GM23338 (cell line): ENCODE measurements around the gene KAZN. TPM values are rescaled to one million over a fixed set of nuclear protein-coding genes. Genes with fewer than 3 reads are reported as not detected.
A peak's percentile ranks its signal among the peaks of the same experiment; 100 is the strongest.

Experiments used
- ATAC-seq: fragments of 200-7000 bp; cut with Tn5 transposase; 3 replicates; pipeline ENCODE4 v1.9.1; 2020
- DNase-seq: peaks from one replicate; pipeline ENCODE4 v3.0.0-alpha.2; 2015; ENCODE audit warnings: low spot score
- H2AFZ ChIP-seq: fragments of 200-600 bp; sonication (generic); 2 replicates; pipeline ENCODE4 v1.8.0; 2016; ENCODE audit warnings: antibody characterized with exemption, mild to moderate bottlenecking, moderate library complexity
- H3F3A ChIP-seq: fragments of 200-600 bp; sonication (generic); replicated peaks from 2 replicates; pipeline ENCODE4 v1.8.0; 2017; ENCODE audit warnings: antibody characterized with exemption, mixed run types, low read depth
- H3K27ac ChIP-seq: fragments of 200-600 bp; sonication (generic); 2 replicates; pipeline ENCODE4 v1.6.1; 2016; ENCODE audit warnings: low read depth
- H3K27me3 ChIP-seq: fragments of 200-600 bp; sonication (generic); 2 replicates; pipeline ENCODE4 v1.8.0; 2016; ENCODE audit warnings: mild to moderate bottlenecking, mixed run types, moderate library complexity; ENCODE audit not compliant: insufficient read depth
- H3K36me3 ChIP-seq: fragments of 200-600 bp; sonication (generic); 2 replicates; pipeline ENCODE4 v1.8.0; 2016; ENCODE audit warnings: mild to moderate bottlenecking; ENCODE audit not compliant: insufficient read depth
- H3K4me1 ChIP-seq: fragments of 200-600 bp; sonication (generic); 2 replicates; pipeline ENCODE4 v1.8.0; 2016; ENCODE audit warnings: mild to moderate bottlenecking, moderate library complexity; ENCODE audit not compliant: insufficient read depth
- H3K4me2 ChIP-seq: fragments of 200-600 bp; sonication (generic); 2 replicates; pipeline ENCODE4 v1.7.1; 2017; ENCODE audit warnings: mixed run types
- H3K4me3 ChIP-seq: fragments of 200-600 bp; sonication (generic); 2 replicates; pipeline ENCODE4 v1.6.1; 2016; ENCODE audit warnings: mixed run types
- H3K79me2 ChIP-seq: fragments of 200-600 bp; sonication (generic); replicated peaks from 2 replicates; pipeline ENCODE4 v1.8.0; 2017; ENCODE audit warnings: mild to moderate bottlenecking; ENCODE audit not compliant: insufficient read depth
- H3K9me2 ChIP-seq: fragments of 200-600 bp; sonication (generic); 2 replicates; pipeline ENCODE4 v1.8.0; 2017; ENCODE audit not compliant: insufficient read depth
- H4K20me1 ChIP-seq: fragments of 200-600 bp; sonication (generic); replicated peaks from 2 replicates; pipeline ENCODE4 v1.8.0; 2017; ENCODE audit warnings: mild to moderate bottlenecking; ENCODE audit not compliant: insufficient read depth
- H3K27ac Mint-ChIP-seq: 2 replicates; pipeline ENCODE4 v1.8.0; 2020; ENCODE audit warnings: inconsistent platforms, mild to moderate bottlenecking, moderate library complexity, mixed read lengths
- H3K27me3 Mint-ChIP-seq: 3 replicates; pipeline ENCODE4 v1.8.0; 2022; ENCODE audit warnings: low read depth, mild to moderate bottlenecking, moderate library complexity, mixed read lengths, inconsistent platforms; ENCODE audit not compliant: insufficient read depth, poor library complexity
- H3K36me3 Mint-ChIP-seq: 3 replicates; pipeline ENCODE4 v1.8.0; 2021; ENCODE audit warnings: low read depth, mild to moderate bottlenecking, inconsistent platforms, moderate library complexity, mixed read lengths
- H3K4me1 Mint-ChIP-seq: 3 replicates; pipeline ENCODE4 v1.8.0; 2020; ENCODE audit warnings: mild to moderate bottlenecking, inconsistent platforms, mixed read lengths
- H3K4me3 Mint-ChIP-seq: 3 replicates; pipeline ENCODE4 v1.8.0; 2021; ENCODE audit warnings: moderate library complexity, mild to moderate bottlenecking, inconsistent platforms, mixed read lengths
- H3K9me3 Mint-ChIP-seq: 3 replicates; pipeline ENCODE4 v1.8.0; 2020; ENCODE audit warnings: moderate library complexity, mild to moderate bottlenecking, inconsistent platforms, mixed read lengths
- ETS1 ChIP-seq: IDR thresholded peaks from 2 replicates; pipeline ENCODE4 v1.6.1; 2016; ENCODE audit warnings: antibody characterized with exemption
- EZH2phosphoT487 ChIP-seq: fragments of 200-600 bp; sonication (generic); IDR thresholded peaks from one replicate; pipeline ENCODE4 v1.8.1; 2018; ENCODE audit warnings: antibody characterized with exemption; ENCODE audit not compliant: unreplicated experiment
- NANOG ChIP-seq: IDR thresholded peaks from 2 replicates; pipeline ENCODE4 v1.6.1; 2016; ENCODE audit warnings: antibody characterized with exemption, borderline replicate concordance
- STAT1 ChIP-seq: IDR thresholded peaks from one replicate; pipeline ENCODE4 v1.6.1; 2016; ENCODE audit warnings: antibody characterized with exemption; ENCODE audit not compliant: unreplicated experiment
- ZNF114 ChIP-seq: fragments of 250-450 bp; sonication (Bioruptor Pico); IDR thresholded peaks from 2 replicates; pipeline ENCODE4 v1.5.0; 2020; ENCODE audit warnings: mild to moderate bottlenecking, moderate library complexity
- ZNF462 ChIP-seq: fragments of 250-450 bp; sonication (Bioruptor Pico); IDR thresholded peaks from 2 replicates; pipeline ENCODE4 v1.5.0; 2020; ENCODE audit warnings: mild to moderate bottlenecking, moderate library complexity
- polyA plus RNA-seq: library from polyadenylated mRNA; unstranded; fragments of >200 nt; fragmentation: Nextera tagmentation; extraction: Ambion mirVana; gene quantifications from 2 replicates; pipeline ENCODE4 v1.2.1, GENCODE V29; 2016
- total RNA-seq: library from RNA; depleted of rRNA; stranded (reverse); fragments of >200 nt; shearing (Covaris generic); gene quantifications from 2 replicates; pipeline ENCODE4 v1.2.3, GENCODE V29; 2014
- TF ChIP-seq, protein P1 (sequence below), 2 experiments: fragments of 200-600 bp in 1 of 2; sonication (generic) in 1 of 2; conservative IDR thresholded peaks; 2 replicates each; pipeline versions ENCODE4 v1.5.1 to v1.6.1; 2016 to 2017; ENCODE audit warnings: antibody characterized with exemption in 2 of 2, low read depth in 2 of 2, mild to moderate bottlenecking in 2 of 2, moderate library complexity in 1 of 2

The KAZN gene
- total and polyA plus RNA-seq, 2 experiments from 2014 or later, result 9.9 to 15.0 TPM

DNA sequence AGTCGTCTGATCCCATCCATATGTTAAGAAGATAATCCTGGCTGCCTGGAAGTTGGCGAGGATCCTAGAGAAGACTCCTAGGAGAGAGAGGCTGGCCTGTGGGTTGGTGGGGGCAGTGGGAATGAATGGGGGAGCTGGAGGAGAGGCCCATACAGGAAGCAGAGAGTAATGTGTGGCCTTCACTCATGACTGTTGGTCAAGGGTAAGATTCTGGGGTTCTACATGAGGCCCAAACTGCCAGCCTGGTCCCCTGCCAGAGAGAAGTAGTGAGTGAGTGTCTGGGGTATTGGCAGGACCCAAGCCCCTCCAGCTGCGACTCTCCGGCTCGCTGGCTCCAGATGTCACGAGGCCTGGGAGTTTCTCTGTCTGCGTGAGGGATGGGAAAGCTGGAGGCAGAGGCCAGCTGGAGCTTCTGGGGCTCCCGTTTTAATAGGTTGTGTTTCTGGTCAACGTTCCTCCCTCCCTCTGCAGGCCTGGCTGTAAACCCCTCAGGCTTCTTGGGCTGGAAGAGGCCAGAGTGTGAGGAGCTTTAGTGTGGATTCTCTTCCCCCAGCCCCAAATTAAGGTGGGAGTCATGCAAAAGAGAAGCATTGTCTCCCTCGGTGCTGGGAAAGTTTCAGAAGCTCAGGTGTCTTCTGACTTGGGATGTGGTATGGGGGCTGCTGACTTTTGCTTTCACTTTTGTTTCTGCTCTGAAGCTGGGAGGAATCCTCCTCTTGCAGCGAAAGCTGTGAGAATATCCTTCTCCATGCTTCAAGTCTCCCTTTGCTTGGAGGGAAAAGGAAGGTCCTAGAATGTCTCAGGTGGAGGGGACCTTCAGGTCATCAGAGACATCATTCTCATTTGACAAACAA is 557.6 kb downstream of the KAZN start:
- Histone ChIP-seq H3K27ac (no peak overlapping the region), H3K79me2 (peaks cover 15% of the 10 kb centered on the region), H3K4me1 (peaks cover 13% of the 10 kb centered on the region; the same call in 1 of the 2 replicates), H3K27me3 (peaks cover 23% of the 10 kb centered on the region), H3K36me3 (no peaks in the 10 kb centered on the region), H4K20me1 (peaks cover 10% of the 10 kb centered on the region), H2AFZ (no peak overlapping the region), H3K4me2 (no peak overlapping the region), H3F3A (no peaks in the 10 kb centered on the region), H3K4me3 (no peak overlapping the region), H3K9me2 (no peaks in the 10 kb centered on the region)
- Mint-ChIP-seq H3K36me3 (no peaks in the 10 kb centered on the region), H3K27ac (no peak overlapping the region), H3K27me3 (peaks cover 32% of the 10 kb centered on the region), H3K4me3 (peak overlapping the region; percentile 77; the same call in 1 of the 3 replicates), H3K9me3 (no peaks in the 10 kb centered on the region), H3K4me1 (peaks cover 59% of the 10 kb centered on the region)
- ATAC-seq (no peak), DNase-seq (no peak)
- TF ChIP-seq ZNF462 (CRISPR knock-in tag) (no peak), ZNF114 (CRISPR knock-in tag) (no peak), NANOG (no peak), EZH2phosphoT487 (no peak), STAT1 (no peak), ETS1 (no peak)
- TF ChIP-seq, protein P1, sequence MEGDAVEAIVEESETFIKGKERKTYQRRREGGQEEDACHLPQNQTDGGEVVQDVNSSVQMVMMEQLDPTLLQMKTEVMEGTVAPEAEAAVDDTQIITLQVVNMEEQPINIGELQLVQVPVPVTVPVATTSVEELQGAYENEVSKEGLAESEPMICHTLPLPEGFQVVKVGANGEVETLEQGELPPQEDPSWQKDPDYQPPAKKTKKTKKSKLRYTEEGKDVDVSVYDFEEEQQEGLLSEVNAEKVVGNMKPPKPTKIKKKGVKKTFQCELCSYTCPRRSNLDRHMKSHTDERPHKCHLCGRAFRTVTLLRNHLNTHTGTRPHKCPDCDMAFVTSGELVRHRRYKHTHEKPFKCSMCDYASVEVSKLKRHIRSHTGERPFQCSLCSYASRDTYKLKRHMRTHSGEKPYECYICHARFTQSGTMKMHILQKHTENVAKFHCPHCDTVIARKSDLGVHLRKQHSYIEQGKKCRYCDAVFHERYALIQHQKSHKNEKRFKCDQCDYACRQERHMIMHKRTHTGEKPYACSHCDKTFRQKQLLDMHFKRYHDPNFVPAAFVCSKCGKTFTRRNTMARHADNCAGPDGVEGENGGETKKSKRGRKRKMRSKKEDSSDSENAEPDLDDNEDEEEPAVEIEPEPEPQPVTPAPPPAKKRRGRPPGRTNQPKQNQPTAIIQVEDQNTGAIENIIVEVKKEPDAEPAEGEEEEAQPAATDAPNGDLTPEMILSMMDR (conservative IDR thresholded peaks at IDR 0.05; ENCODE audit: low read depth in 2 of 2), result no peak
